ENCODE measurements around the gene GIMAP2. TPM values are rescaled to one million over a fixed set of nuclear protein-coding genes. Genes with fewer than 3 reads are reported as not detected.

GIMAP2 gene
- total RNA-seq, 1 donor from 2014 or later = not detected

GRCh38 chr7:150737265-150738055 is 52.0 kb downstream of the GIMAP2 start, which contains the start of gene GIMAP5:
Gene GIMAP5 (plus strand): TSS chr7:150737418. CDS start chr7:150740885, 3,467 bp downstream.
- DNase-seq (ENCODE audit: low read depth) (no peak), FAIRE-seq (no peak)
- no peak within 1 kb of the TSS for H2AFZ ChIP-seq (ENCODE audit: low read depth, low read length)
- no peaks in the 10 kb centered on the region for H3K36me3 Mint-ChIP-seq (ENCODE audit: low read depth, unreplicated experiment)
- H3K79me2 ChIP-seq (ENCODE audit: insufficient read depth, low read length) = no peaks in the 10 kb centered on the region
- H3K27ac Mint-ChIP-seq (ENCODE audit: unreplicated experiment) = no peak within 1 kb of the TSS
- H3K4me3 ChIP-seq (ENCODE audit: insufficient read depth, low read depth, low read length) = no peak within 1 kb of the TSS
- H3K9me3 Mint-ChIP-seq (ENCODE audit: unreplicated experiment) = peaks cover 4% of the 10 kb centered on the region
- no peak within 1 kb of the TSS for H3K27ac ChIP-seq (ENCODE audit: low read depth, low read length)
- H4K20me1 ChIP-seq (ENCODE audit: insufficient read depth, low read length) = no peaks in the 10 kb centered on the region
- no peaks in the 10 kb centered on the region for H3K4me1 Mint-ChIP-seq (ENCODE audit: low read depth, unreplicated experiment)
- H3K9me3 ChIP-seq (ENCODE audit: insufficient read depth, low read depth, low read length) = no peaks in the 10 kb centered on the region
- no peaks in the 10 kb centered on the region for H3K4me1 ChIP-seq (ENCODE audit: insufficient read depth, low read length)
- H3K27me3 Mint-ChIP-seq (ENCODE audit: low read depth, unreplicated experiment) = peaks cover 90% of the 10 kb centered on the region
- H3K36me3 ChIP-seq (ENCODE audit: insufficient read depth, low read length) = no peaks in the 10 kb centered on the region
- H3K27me3 ChIP-seq (ENCODE audit: insufficient read depth, low read length) = no peaks in the 10 kb centered on the region
- H3K4me3 Mint-ChIP-seq (ENCODE audit: unreplicated experiment) = no peak within 1 kb of the TSS
- no peak within 1 kb of the TSS for H3K9ac ChIP-seq (ENCODE audit: low read length)
- no peak within 1 kb of the TSS for H3K4me2 ChIP-seq (ENCODE audit: low read length)
- TF ChIP-seq CTCF (IDR thresholded peaks at IDR 0.05; ENCODE audit: insufficient read depth, low read depth, low read length) (no peak), EZH2 (IDR thresholded peaks at IDR 0.05; ENCODE audit: insufficient read depth, low read length) (no peak)

- H3K36me3 Mint-ChIP-seq (ENCODE audit: low read depth, unreplicated experiment) = no peaks in the 10 kb centered on the region
- Histone ChIP-seq H3K4me1 (ENCODE audit: insufficient read depth, low read length) (no peaks in the 10 kb centered on the region), H3K4me3 (ENCODE audit: insufficient read depth, low read depth, low read length) (no peak overlapping the region), H2AFZ (ENCODE audit: low read depth, low read length) (no peak overlapping the region), H4K20me1 (ENCODE audit: insufficient read depth, low read length) (no peaks in the 10 kb centered on the region), H3K79me2 (ENCODE audit: insufficient read depth, low read length) (no peaks in the 10 kb centered on the region), H3K27ac (ENCODE audit: low read depth, low read length) (no peak overlapping the region), H3K27me3 (ENCODE audit: insufficient read depth, low read length) (no peaks in the 10 kb centered on the region), H3K36me3 (ENCODE audit: insufficient read depth, low read length) (no peaks in the 10 kb centered on the region), H3K9ac (ENCODE audit: low read length) (no peak overlapping the region), H3K9me3 (ENCODE audit: insufficient read depth, low read depth, low read length) (no peaks in the 10 kb centered on the region), H3K4me2 (ENCODE audit: low read length) (no peak overlapping the region)
- H3K27ac Mint-ChIP-seq (ENCODE audit: unreplicated experiment) = no peak overlapping the region
- H3K4me3 Mint-ChIP-seq (ENCODE audit: unreplicated experiment) = no peak overlapping the region
- TF ChIP-seq EZH2 (IDR thresholded peaks at IDR 0.05; ENCODE audit: insufficient read depth, low read length) = no peak
- TF ChIP-seq CTCF (IDR thresholded peaks at IDR 0.05; ENCODE audit: insufficient read depth, low read depth, low read length) = no peak
- no peaks in the 10 kb centered on the region for H3K4me1 Mint-ChIP-seq (ENCODE audit: low read depth, unreplicated experiment)
- peaks cover 90% of the 10 kb centered on the region for H3K27me3 Mint-ChIP-seq (ENCODE audit: low read depth, unreplicated experiment)
- peaks cover 6% of the 10 kb centered on the region for H3K9me3 Mint-ChIP-seq (ENCODE audit: unreplicated experiment)
- DNase-seq (ENCODE audit: low read depth) (no peak), FAIRE-seq (no peak)
Measured at GRCh38 chr7:150738092-150738491, 52.6 kb downstream of the GIMAP2 start.

GRCh38 chr7:150738591-150739001 is 53.1 kb downstream of the GIMAP2 start:
- Mint-ChIP-seq H3K36me3 (ENCODE audit: low read depth, unreplicated experiment) (no peaks in the 10 kb centered on the region), H3K4me3 (ENCODE audit: unreplicated experiment) (no peak overlapping the region), H3K4me1 (ENCODE audit: low read depth, unreplicated experiment) (no peaks in the 10 kb centered on the region), H3K27me3 (ENCODE audit: low read depth, unreplicated experiment) (peaks cover 90% of the 10 kb centered on the region), H3K27ac (ENCODE audit: unreplicated experiment) (no peak overlapping the region), H3K9me3 (ENCODE audit: unreplicated experiment) (peaks cover 2% of the 10 kb centered on the region)
- no peak overlapping the region for H3K27ac ChIP-seq (ENCODE audit: low read depth, low read length)
- no peak overlapping the region for H3K9ac ChIP-seq (ENCODE audit: low read length)
- no peaks in the 10 kb centered on the region for H4K20me1 ChIP-seq (ENCODE audit: insufficient read depth, low read length)
- H3K36me3 ChIP-seq (ENCODE audit: insufficient read depth, low read length) = no peaks in the 10 kb centered on the region
- H3K4me3 ChIP-seq (ENCODE audit: insufficient read depth, low read depth, low read length) = no peak overlapping the region
- H3K4me1 ChIP-seq (ENCODE audit: insufficient read depth, low read length) = no peaks in the 10 kb centered on the region
- no peaks in the 10 kb centered on the region for H3K27me3 ChIP-seq (ENCODE audit: insufficient read depth, low read length)
- FAIRE-seq = no peak
- no peak overlapping the region for H3K4me2 ChIP-seq (ENCODE audit: low read length)
- no peak for DNase-seq (ENCODE audit: low read depth)
- H2AFZ ChIP-seq (ENCODE audit: low read depth, low read length) = no peak overlapping the region
- no peak for TF ChIP-seq EZH2 (IDR thresholded peaks at IDR 0.05; ENCODE audit: insufficient read depth, low read length)
- TF ChIP-seq CTCF (IDR thresholded peaks at IDR 0.05; ENCODE audit: insufficient read depth, low read depth, low read length) = no peak
- H3K79me2 ChIP-seq (ENCODE audit: insufficient read depth, low read length) = no peaks in the 10 kb centered on the region
- no peaks in the 10 kb centered on the region for H3K9me3 ChIP-seq (ENCODE audit: insufficient read depth, low read depth, low read length)

All from astrocyte (in vitro differentiated cells and primary cell).